Esophagus muscularis mucosa (tissue), 4 donors: Measurements from ENCODE around the gene PDS5A. TPM values are rescaled to one million over a fixed set of nuclear protein-coding genes. Genes with fewer than 3 reads are reported as not detected.
"Not testable (repeated sequence)": the region's sequence is repeated elsewhere in the genome, so short reads cannot be mapped to it uniquely, and the experiment has no call there.

ENCODE experiments used
- DNase-seq: peaks from one replicate; pipeline ENCODE4 v3.0.0-alpha.2; 2017; ENCODE audit errors: extremely low spot score
- H3K27ac ChIP-seq, 4 donors: fragments of 200-600 bp; sonication (generic); replicated peaks in 1 of 4; 1 replicate in 3 of 4; 2 replicates in 1 of 4; pipeline ENCODE4 v1.5.1; 2016 to 2019; ENCODE audit warnings: mild to moderate bottlenecking in 1 of 4
- H3K27me3 ChIP-seq, 4 donors: fragments of 200-600 bp; sonication (generic); one replicate each; pipeline versions ENCODE4 v1.5.1 to v1.6.0; 2016 to 2019
- H3K36me3 ChIP-seq, 4 donors: fragments of 200-600 bp; sonication (generic); one replicate each; pipeline ENCODE4 v1.5.1; 2016 to 2019
- H3K4me1 ChIP-seq, 4 donors: fragments of 200-600 bp; sonication (generic); one replicate each; pipeline ENCODE4 v1.5.1; 2016 to 2019
- H3K4me3 ChIP-seq, 4 donors: fragments of 200-600 bp; sonication (generic); 1 replicate in 2 of 4; 2 replicates in 2 of 4; pipeline ENCODE4 v1.5.1; 2016 to 2019; ENCODE audit warnings: mild to moderate bottlenecking in 4 of 4, moderate library complexity in 1 of 4
- H3K9me3 ChIP-seq, 4 donors: fragments of 200-600 bp; sonication (generic); 1 replicate in 3 of 4; 2 replicates in 1 of 4; pipeline ENCODE4 v1.5.1; 2016 to 2019
- CTCF ChIP-seq, 3 experiments: fragments of 200-600 bp in 2 of 3; fragments of 450-650 bp in 1 of 3; sonication (generic) in 2 of 3; IDR thresholded peaks; one replicate each; pipeline ENCODE4 v1.5.1; 2017 to 2019; ENCODE audit warnings: antibody characterized with exemption in 3 of 3, mild to moderate bottlenecking in 2 of 3, moderate library complexity in 1 of 3
- EP300 ChIP-seq: sonication (generic); formaldehyde crosslinking; IDR thresholded peaks from one replicate; pipeline ENCODE4 v1.6.1; 2017; ENCODE audit warnings: antibody characterized with exemption
- POLR2A ChIP-seq: fragments of 450-650 bp; IDR thresholded peaks from one replicate; pipeline ENCODE4 v1.6.1; 2017; ENCODE audit warnings: antibody characterized with exemption, moderate library complexity, mild to moderate bottlenecking, low read depth
- POLR2AphosphoS5 ChIP-seq, 2 donors: sonication (generic); formaldehyde crosslinking; IDR thresholded peaks; one replicate each; pipeline ENCODE4 v1.6.1; 2017; ENCODE audit warnings: antibody characterized with exemption in 2 of 2
- WGBS: methylation state at CpG from one replicate; pipeline ENCODE4 v1.1.5; 2018; 5-methylcytosine and 5-hydroxymethylcytosine counted together
- intact Hi-C: fragments of 100-400 bp; cut with DNase I; formaldehyde crosslinking; loops from one replicate; pipeline ENCODE4 v1.15.1; 2023
- total RNA-seq, 4 donors: library from RNA; depleted of rRNA; stranded (reverse); fragments of >200 nt; gene quantifications; one replicate each; pipeline versions ENCODE4 v1.1.0 to v1.2.1, GENCODE V29; 2016

Gene PDS5A
- total RNA-seq, 4 donors from 2014 or later: 48.2 to 56.1 (median 51.3) TPM

- H3K4me3 ChIP-seq: no peak overlapping the region
- 25% methylated on average over 1 of the region's 1 CpG for WGBS
- TF ChIP-seq POLR2A (no peak), POLR2AphosphoS5 (IDR thresholded peaks at IDR 0.05) (no peak), CTCF (IDR thresholded peaks at IDR 0.05) (no peak), EP300 (no peak)
- intact Hi-C loops: no loop called here
- H3K27ac ChIP-seq: no peak overlapping the region
- H3K9me3 ChIP-seq: no peaks in the 10 kb centered on the region
- H3K36me3 ChIP-seq: no peaks in the 10 kb centered on the region
- peaks cover 4 to 31% (median 27%) of the 10 kb centered on the region in 4 donors for H3K4me1 ChIP-seq
- H3K27me3 ChIP-seq: no peaks in the 10 kb centered on the region
- DNase-seq: no peak
Measured at GRCh38 chr4:39947417-39947816, 30.3 kb downstream of the PDS5A start.

- DNase-seq, intact Hi-C loops, H3K9me3 ChIP-seq, H3K27me3 ChIP-seq, H3K27ac ChIP-seq, H3K36me3 ChIP-seq, H3K4me3 ChIP-seq: not testable (repeated sequence)
- H3K4me1 ChIP-seq: peaks cover 7 to 31% (median 29%) of the 10 kb centered on the region in 4 donors
- 96% methylated on average over 10 of the region's 10 CpGs for WGBS
Measured at GRCh38 chr4:39944245-39944644, 33.5 kb downstream of the PDS5A start.

- Histone ChIP-seq H3K9me3 (no peaks in the 10 kb centered on the region), H3K4me3 (no peak overlapping the region), H3K36me3 (peaks cover 0 to 5% (median 0%) of the 10 kb centered on the region in 4 donors), H3K27me3 (no peaks in the 10 kb centered on the region), H3K27ac (no peak overlapping the region), H3K4me1 (peaks cover 7 to 27% (median 23%) of the 10 kb centered on the region in 4 donors)
- WGBS: 95% methylated on average over 9 of the region's 9 CpGs
- no peak for DNase-seq
- TF ChIP-seq POLR2AphosphoS5 (IDR thresholded peaks at IDR 0.05) (no peak), CTCF (IDR thresholded peaks at IDR 0.05) (no peak), EP300 (no peak), POLR2A (no peak)
- intact Hi-C loops: no loop called here
Measured at GRCh38 chr4:39942507-39942906, 35.2 kb downstream of the PDS5A start.

- no peak overlapping the region for H3K27ac ChIP-seq
- 86% methylated on average over 2 of the region's 2 CpGs for WGBS
- no peak overlapping the region for H3K4me3 ChIP-seq
- no peaks in the 10 kb centered on the region for H3K27me3 ChIP-seq
- DNase-seq: no peak
- intact Hi-C loops: no loop called here
- peaks cover 0 to 5% (median 0%) of the 10 kb centered on the region in 4 donors for H3K36me3 ChIP-seq
- H3K9me3 ChIP-seq: no peaks in the 10 kb centered on the region
- peaks cover 7 to 26% (median 17%) of the 10 kb centered on the region in 4 donors for H3K4me1 ChIP-seq
- TF ChIP-seq POLR2A (no peak), POLR2AphosphoS5 (IDR thresholded peaks at IDR 0.05) (no peak), CTCF (IDR thresholded peaks at IDR 0.05) (no peak), EP300 (no peak)
Measured at GRCh38 chr4:39941682-39942217, 36.0 kb downstream of the PDS5A start.

GRCh38 chr4:39937683-39938268 is 39.9 kb downstream of the PDS5A start:
- TF ChIP-seq EP300: no peak
- TF ChIP-seq POLR2A: no peak
- TF ChIP-seq POLR2AphosphoS5 (IDR thresholded peaks at IDR 0.05): no peak
- no peak for TF ChIP-seq CTCF (IDR thresholded peaks at IDR 0.05)
- Histone ChIP-seq H3K27ac (no peak overlapping the region), H3K4me1 (peaks cover 17 to 36% (median 25%) of the 10 kb centered on the region in 4 donors), H3K27me3 (no peaks in the 10 kb centered on the region), H3K4me3 (no peak overlapping the region), H3K9me3 (no peaks in the 10 kb centered on the region), H3K36me3 (peaks cover 0 to 5% (median 0%) of the 10 kb centered on the region in 4 donors)
- intact Hi-C loops: no loop called here
- DNase-seq: no peak
- WGBS: 89% methylated on average over 2 of the region's 2 CpGs
